HG03108 (cell line): ENCODE measurements around the gene GPR37.

ENCODE experiments used
- ATAC-seq: cut with Tn5 transposase; IDR thresholded peaks from one replicate; pipeline ENCODE4 v1.9.1; 2021; ENCODE audit warnings: moderate library complexity; ENCODE audit not compliant: unreplicated experiment

GPR37 gene

GRCh38 chr7:124765401-124766352 is at the start of gene GPR37:
GPR37 (minus strand) TSS chr7:124765792; CDS start chr7:124764976, 816 bp downstream.
- ATAC-seq = no peak

GRCh38 chr7:124813994-124814798 is 48.6 kb upstream of the GPR37 start:
- no peak for ATAC-seq

- ATAC-seq = no peak
Observed at GRCh38 chr7:124812764-124813163, 47.2 kb upstream of the GPR37 start.

GRCh38 chr7:124811341-124811740 is 45.7 kb upstream of the GPR37 start:
- no peak for ATAC-seq

GRCh38 chr7:124810605-124811004 is 45.0 kb upstream of the GPR37 start:
- no peak for ATAC-seq

GRCh38 chr7:124808206-124808605 is 42.6 kb upstream of the GPR37 start:
- ATAC-seq = no peak

- no peak for ATAC-seq
Observed at GRCh38 chr7:124801330-124801895, 35.8 kb upstream of the GPR37 start.

GRCh38 chr7:124800386-124800785 is 34.8 kb upstream of the GPR37 start:
- no peak for ATAC-seq

- ATAC-seq = no peak
Observed at GRCh38 chr7:124799448-124799847, 33.9 kb upstream of the GPR37 start.

- no peak for ATAC-seq
Observed at GRCh38 chr7:124796771-124797170, 31.2 kb upstream of the GPR37 start.

- no peak for ATAC-seq
Observed at GRCh38 chr7:124792696-124793095, 27.1 kb upstream of the GPR37 start.

GRCh38 chr7:124792002-124792401 is 26.4 kb upstream of the GPR37 start:
- ATAC-seq = no peak

GRCh38 chr7:124791426-124791825 is 25.8 kb upstream of the GPR37 start:
- no peak for ATAC-seq

- ATAC-seq = no peak
Observed at GRCh38 chr7:124790645-124791044, 25.1 kb upstream of the GPR37 start.

- no peak for ATAC-seq
Observed at GRCh38 chr7:124785994-124786393, 20.4 kb upstream of the GPR37 start.

GRCh38 chr7:124784879-124785818 is 19.6 kb upstream of the GPR37 start:
- ATAC-seq = peak; percentile 70

- no peak for ATAC-seq
Observed at GRCh38 chr7:124783271-124783670, 17.7 kb upstream of the GPR37 start.

- ATAC-seq = no peak
Observed at GRCh38 chr7:124781907-124782734, 16.5 kb upstream of the GPR37 start.

- ATAC-seq = no peak
Observed at GRCh38 chr7:124781418-124781817, 15.8 kb upstream of the GPR37 start.
